Measurements from ENCODE around the gene RANBP9.

DNA sequence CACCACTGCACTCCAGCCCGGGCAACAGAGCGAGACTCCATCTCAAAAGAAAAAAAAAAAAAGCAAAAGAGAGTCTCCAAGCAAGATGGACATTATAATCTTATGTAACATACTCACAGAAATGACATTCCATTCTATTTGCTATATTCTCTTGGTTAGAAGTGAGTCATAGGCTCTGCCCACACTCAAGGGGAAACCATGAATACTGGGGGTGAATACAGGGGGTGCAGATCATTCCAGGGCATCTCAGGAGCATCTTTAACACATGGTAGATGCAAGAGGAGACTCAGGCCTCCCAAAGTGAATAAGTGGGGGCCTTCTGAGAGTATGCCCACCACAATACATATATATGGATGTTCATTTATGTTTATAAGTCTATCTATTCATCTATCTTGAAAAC lies 18.3 kb upstream of the RANBP9 start:
- TF ChIP-seq, protein P1, sequence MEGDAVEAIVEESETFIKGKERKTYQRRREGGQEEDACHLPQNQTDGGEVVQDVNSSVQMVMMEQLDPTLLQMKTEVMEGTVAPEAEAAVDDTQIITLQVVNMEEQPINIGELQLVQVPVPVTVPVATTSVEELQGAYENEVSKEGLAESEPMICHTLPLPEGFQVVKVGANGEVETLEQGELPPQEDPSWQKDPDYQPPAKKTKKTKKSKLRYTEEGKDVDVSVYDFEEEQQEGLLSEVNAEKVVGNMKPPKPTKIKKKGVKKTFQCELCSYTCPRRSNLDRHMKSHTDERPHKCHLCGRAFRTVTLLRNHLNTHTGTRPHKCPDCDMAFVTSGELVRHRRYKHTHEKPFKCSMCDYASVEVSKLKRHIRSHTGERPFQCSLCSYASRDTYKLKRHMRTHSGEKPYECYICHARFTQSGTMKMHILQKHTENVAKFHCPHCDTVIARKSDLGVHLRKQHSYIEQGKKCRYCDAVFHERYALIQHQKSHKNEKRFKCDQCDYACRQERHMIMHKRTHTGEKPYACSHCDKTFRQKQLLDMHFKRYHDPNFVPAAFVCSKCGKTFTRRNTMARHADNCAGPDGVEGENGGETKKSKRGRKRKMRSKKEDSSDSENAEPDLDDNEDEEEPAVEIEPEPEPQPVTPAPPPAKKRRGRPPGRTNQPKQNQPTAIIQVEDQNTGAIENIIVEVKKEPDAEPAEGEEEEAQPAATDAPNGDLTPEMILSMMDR (IDR thresholded peaks at IDR 0.05): no peak
- no peak for TF ChIP-seq POLR2AphosphoS5 (IDR thresholded peaks at IDR 0.05)
